GM18907 (cell line): ENCODE data around the gene SAFB2.

Source experiments
- ATAC-seq: cut with Tn5 transposase; IDR thresholded peaks from one replicate; pipeline ENCODE4 v1.9.1; 2021; ENCODE audit warnings: mild to moderate bottlenecking, moderate library complexity; ENCODE audit not compliant: unreplicated experiment

Gene SAFB2

DNA sequence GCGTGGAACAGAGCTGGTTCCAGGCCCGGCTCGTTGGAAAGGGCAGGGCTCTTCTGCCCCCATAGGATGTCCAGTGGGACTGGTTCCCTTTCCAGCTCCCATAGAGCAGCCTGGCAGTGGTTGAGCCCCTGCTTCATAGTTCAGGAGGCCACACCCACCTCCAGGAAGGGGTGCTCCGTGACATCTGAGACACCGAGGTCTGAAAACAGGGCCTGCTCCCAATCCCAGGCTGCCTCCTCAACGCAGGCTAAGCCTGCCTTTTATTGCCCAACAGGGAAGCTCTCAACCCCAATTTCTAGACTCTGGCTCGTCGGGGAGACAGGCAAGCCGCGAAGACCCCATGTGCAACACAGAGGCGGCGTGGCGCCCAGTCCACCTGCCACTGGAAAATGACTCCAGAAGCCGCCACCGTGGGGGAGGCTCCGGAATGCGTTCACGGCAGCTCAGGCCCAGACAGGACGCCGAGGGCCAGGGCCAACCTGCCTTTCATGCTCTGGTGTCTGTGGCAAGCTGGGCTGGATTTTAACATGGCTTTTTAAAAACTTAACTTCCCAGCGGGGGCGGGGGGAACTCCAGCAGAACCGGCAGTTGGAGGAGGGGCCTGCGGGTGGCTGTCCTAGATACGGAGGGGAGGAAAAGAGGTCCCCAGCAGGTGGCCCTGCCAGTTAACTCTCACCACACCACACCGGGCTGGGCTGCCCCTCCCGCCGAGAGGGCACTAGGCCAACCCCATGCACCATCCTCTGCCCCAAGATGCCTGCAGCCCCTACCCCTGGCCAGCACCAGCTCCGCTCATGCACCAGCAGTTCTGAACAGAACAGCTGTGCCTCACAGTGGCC is 36.9 kb downstream of the SAFB2 start:
- ATAC-seq: no peak

DNA sequence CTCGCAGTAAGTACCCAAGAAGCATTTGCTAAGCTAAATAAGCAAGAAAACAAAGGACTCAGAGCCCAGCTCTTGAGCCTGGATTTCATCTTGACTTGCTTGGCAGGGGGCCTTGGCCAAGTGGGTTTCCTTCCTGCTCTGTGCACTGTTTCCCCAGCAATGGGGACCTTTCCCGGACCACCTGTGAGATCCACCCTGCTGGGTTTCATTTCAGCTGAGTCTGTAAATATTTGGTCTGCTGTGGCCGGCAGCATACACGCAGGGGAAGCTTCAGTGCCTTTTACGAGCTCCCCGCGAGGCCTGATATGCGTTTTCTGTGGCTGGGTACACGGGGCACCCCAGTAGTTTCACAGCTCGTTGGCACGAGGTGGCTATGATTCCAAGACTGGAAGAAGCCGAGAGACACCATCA is 42.4 kb downstream of the SAFB2 start:
- ATAC-seq: no peak

GRCh38 chr19:5579697-5580096 is 42.9 kb downstream of the SAFB2 start:
- no peak for ATAC-seq

DNA sequence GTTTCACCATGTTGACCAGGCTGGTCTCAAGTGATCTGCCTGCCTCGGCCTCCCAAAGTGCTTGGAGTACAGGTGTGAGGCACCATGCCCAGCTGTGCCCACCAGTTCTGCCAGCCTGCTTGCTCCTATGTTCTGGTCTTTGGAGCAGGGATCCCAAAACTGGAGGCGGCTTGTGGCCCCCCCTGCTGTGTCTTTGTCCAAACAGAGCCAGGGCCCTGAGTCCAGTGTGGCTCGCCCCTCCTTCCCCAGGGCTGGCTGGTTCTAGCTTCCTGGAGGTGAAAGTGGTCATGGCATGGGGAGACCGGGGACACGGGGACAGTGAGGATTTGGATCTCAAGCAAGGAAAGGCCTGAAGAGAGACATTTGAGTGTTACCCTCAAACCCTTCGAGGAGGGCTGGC is 43.3 kb downstream of the SAFB2 start:
- ATAC-seq: no peak

DNA sequence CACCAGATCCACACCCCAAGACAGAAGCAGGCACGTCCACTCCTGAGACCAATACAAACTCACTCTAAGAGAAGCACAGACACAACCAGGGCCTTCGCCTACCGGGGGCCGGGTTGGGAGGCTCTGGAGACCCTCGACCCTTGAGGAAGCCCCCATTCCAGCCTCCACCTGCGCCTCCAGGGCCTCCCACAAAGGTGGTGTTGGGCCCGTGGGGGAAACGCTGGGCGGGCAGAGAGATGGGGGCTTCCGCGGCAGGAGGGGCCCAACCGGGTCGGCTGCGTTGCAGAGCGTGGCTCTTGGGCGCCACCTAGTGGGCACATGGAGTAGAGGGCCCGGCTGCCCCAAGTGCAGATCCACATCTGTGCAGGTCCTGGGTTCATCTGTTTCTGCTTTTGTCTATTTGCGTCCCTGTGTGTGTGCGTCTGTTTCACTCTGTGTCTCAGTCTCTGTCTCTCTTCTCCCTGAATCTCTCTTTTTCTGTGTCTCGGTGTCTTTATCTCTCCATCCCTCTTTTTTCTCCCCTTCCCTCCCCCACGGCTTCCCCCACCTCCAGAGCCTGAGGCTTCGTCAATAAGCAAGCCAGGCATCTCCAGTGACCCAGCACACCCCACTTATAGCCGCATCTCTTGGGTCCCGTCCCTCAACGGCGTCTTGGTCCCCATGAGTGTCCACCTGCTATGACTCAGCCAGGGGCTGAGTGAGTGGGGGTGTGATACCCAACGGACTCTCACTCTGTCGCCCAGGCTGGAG is 44.3 kb downstream of the SAFB2 start:
- ATAC-seq: no peak

- ATAC-seq: no peak
Measured at GRCh38 chr19:5575590-5575989, 47.0 kb downstream of the SAFB2 start.

GRCh38 chr19:5572556-5573286 is 49.9 kb downstream of the SAFB2 start:
- ATAC-seq: no peak

DNA sequence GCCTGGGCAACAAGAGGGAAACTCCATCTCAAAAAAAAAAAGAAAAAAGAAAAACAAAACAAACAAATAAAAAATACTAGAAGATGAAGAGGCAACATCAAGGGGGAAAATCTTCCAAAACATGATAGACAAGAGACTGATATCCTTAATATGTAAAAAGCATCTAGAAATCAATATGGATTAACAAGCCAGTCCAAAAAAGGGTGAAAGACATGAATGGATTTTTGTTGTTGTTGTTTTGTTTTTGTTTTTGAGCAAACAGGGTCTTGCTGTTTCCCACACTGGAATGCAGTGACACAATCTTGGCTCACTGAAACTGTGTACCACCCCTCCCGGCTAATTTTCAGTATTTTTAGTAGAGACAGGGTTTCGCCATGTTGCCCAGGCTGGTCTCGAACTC is 50.8 kb downstream of the SAFB2 start:
- ATAC-seq: no peak

DNA sequence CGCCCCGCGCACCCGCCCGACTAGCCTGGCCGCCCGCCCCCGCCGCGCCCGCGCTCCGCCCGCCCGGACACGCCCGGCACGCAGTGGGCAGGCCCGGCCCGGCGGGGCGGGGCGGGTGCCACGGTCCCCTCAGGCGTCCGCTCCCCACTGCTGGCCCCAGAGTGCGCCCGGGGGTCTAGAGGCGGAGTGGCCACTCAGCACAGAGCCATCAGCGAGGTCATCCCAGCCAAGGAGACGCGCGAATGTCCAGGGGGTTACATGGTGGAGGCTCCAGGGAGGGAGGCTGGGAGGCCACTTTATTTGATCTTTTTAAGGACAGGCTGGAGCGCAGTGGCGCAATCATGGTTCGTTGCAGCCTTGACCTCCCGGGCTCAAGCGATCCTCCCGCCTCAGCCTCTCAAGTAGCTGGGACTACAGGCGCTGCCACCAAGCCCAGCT is 54.6 kb downstream of the SAFB2 start:
- ATAC-seq: no peak

DNA sequence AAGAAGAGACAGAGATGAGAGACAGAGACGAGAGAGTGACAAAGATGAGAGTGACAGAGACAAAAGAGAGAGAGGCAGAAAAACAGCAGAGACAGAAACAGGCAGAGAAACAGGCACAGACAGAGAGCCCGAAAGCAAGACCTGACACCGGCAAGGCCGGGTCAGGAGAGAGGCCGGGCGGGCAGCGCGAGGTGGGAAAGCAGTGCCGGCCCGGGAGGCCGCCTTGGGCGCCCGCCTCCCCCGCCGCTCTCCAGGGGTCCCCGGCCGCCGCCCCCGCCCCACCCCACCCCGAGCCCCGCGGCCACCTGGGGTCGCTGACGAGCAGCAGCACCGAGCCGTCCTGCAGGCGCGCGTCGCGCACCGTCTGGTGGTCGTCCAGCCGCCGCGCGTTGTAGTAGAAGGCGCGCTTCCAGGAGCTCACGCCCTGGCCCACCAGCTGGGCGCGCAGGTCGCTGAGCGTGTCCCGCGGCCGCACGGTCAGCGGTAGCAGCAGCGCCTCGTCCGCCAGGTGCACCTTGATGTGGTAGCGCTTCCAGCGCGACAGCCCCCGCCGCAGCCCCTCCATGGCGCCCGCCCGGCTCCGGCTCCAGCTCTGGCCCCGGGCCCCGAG is 55.1 kb downstream of the SAFB2 start, which contains the start of gene TINCR:
TINCR (minus strand) TSS at position 594 of the 610 bp plus-strand sequence.
- ATAC-seq: no peak

- ATAC-seq: no peak
Measured at GRCh38 chr19:5564930-5565329, 57.6 kb downstream of the SAFB2 start.

GRCh38 chr19:5563935-5564612 is 58.5 kb downstream of the SAFB2 start:
- ATAC-seq: no peak

- ATAC-seq: no peak
Measured at GRCh38 chr19:5563008-5563431, 59.6 kb downstream of the SAFB2 start.

DNA sequence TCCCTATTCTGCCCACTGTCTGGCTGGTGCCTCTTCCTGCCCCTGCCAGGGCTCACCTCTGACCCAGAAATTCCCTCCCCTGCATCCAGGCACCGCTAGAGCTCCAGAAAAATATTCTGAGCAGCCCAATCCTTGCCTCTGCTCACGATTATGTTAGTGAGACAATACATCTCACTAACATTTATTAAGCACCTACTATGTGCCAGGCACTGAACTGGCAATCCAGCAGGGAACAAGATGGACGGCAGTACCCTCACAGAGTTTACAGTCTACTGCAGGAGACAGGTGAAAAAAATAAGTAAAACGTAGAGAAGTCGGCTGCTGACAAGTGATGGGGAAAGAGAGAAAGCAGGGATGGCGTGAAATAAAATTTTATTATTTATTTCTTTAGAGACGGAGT is 60.3 kb downstream of the SAFB2 start:
- no peak for ATAC-seq

GRCh38 chr19:5561559-5561958 is 61.0 kb downstream of the SAFB2 start:
- no peak for ATAC-seq

- ATAC-seq: no peak
Measured at GRCh38 chr19:5560156-5560555, 62.4 kb downstream of the SAFB2 start.

DNA sequence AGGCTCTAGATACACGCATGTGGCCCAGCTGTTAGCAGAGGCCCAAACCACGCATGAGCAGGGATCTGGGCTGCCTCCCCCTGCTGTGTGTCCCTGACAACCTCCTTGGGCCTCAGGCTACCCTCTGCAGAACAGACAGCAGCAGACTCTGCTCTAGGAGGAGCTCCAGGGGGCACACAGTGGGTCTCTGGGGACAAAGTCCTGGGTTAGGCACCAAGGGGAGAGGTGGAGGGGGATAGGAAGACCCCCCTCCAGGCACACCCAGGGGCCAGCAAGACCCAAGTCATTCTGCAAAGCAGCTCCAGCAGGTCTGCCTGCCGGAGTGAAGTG is 62.8 kb downstream of the SAFB2 start:
- no peak for ATAC-seq

GRCh38 chr19:5558101-5558621 is 64.4 kb downstream of the SAFB2 start:
- no peak for ATAC-seq

GRCh38 chr19:5557691-5558090 is 64.9 kb downstream of the SAFB2 start:
- no peak for ATAC-seq

- ATAC-seq: no peak
Measured at GRCh38 chr19:5554828-5555227, 67.7 kb downstream of the SAFB2 start.
